SH-SY5Y (cell line): ENCODE results near the gene TBCD.

Source experiments
- GATA2 ChIP-seq: IDR thresholded peaks from 2 replicates; pipeline ENCODE4 v1.6.1; 2011; ENCODE audit warnings: mild to moderate bottlenecking, low read depth, low read length
- GATA3 ChIP-seq: IDR thresholded peaks from 2 replicates; pipeline ENCODE4 v1.6.1; 2011; ENCODE audit warnings: low read depth, mild to moderate bottlenecking, low read length, moderate library complexity

DNA sequence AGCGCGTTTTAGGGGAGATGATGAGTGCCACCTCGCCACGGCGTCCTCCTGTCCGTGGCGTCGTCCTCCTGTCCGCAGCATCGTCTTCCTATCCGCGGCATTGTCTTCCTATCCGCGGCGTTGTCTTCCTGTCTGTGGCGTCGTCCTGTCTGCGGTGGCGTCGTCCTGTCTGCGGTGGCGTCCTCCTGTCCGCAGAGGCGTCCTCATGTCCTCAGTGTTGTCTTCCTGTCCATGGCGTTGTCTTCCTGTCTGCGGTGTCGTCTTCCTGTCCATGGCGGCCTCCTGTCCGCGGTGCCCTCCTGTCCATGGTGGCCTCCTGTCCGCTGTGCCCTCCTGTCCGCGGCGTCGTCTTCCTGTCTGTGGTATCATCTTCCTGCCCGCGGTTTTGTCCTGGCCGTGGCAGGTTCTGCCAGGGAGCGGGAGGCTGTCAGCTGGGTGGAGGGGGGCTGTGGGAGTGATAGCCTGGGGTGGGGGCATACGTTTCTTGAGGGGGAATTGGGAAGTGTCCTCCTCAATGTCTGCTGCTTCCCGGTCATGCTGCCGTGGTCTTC, 30.9 kb downstream of the TBCD start:
- TF ChIP-seq GATA2 (no peak), GATA3 (no peak)
